HepG2 (cell line): ENCODE data around the gene UAP1L1. TPM values are rescaled to one million over a fixed set of nuclear protein-coding genes. Genes with fewer than 3 reads are reported as not detected.

Experiments used
- ATAC-seq: fragments of 200-7000 bp; cut with Tn5 transposase; 3 replicates; pipeline ENCODE4 v1.9.1; 2020; ENCODE audit warnings: mild to moderate bottlenecking, moderate library complexity
- BruUV-seq: library from RNA; stranded (reverse); fragments of 400-500 nt; replicated peaks from 2 replicates; lab custom pipeline; 2021; lab: Mats Ljungman, UMichigan
- CTCF ChIA-PET: fragments of 300-600 bp; formaldehyde crosslinking; extraction: SDS; loops from one replicate; lab custom pipeline; 2021; ENCODE audit warnings: low total read pairs, inconsistent platforms, low intra/inter-chr PET ratio; lab: Yijun Ruan, JAX
- POLR2A ChIA-PET: fragments of 350-600 bp; sonication (Branson Sonifier 250); formaldehyde crosslinking; loops from one replicate; lab custom pipeline; 2020; ENCODE audit warnings: antibody characterized with exemption, inconsistent platforms; lab: Yijun Ruan, JAX
- DNase-seq: peaks from one replicate; pipeline ENCODE4 v3.0.0-alpha.2; 2015; ENCODE audit warnings: low spot score
- FAIRE-seq: peaks from 3 replicates; lab custom pipeline; 2011; peaks lifted over from hg19 to GRCh38; lab: Jason Lieb, UNC
- H2AFZ ChIP-seq: one replicate; pipeline ENCODE4 v1.6.1; 2011; ENCODE audit warnings: low read length, inconsistent platforms
- H3K27ac ChIP-seq: fragments of 300-600 bp; 3 replicates; pipeline ENCODE4 v1.8.0; 2011; ENCODE audit warnings: mixed run types, mild to moderate bottlenecking, mixed read lengths, low read length, inconsistent platforms; ENCODE audit not compliant: insufficient read depth; ENCODE audit errors: extremely low read length
- H3K27me3 ChIP-seq, 2 experiments: fragments of 200-600 bp in 1 of 2; 2 replicates in 1 of 2; 3 replicates in 1 of 2; pipeline versions ENCODE4 v1.6.0 to v1.8.0; 2011; ENCODE audit warnings: low read length in 2 of 2, mild to moderate bottlenecking in 2 of 2, moderate library complexity in 2 of 2, inconsistent platforms in 1 of 2; ENCODE audit not compliant: insufficient read depth in 2 of 2, control insufficient read depth in 1 of 2
- H3K36me3 ChIP-seq, 2 experiments: fragments of 200-600 bp in 1 of 2; replicated peaks in 1 of 2; 2 replicates in 1 of 2; 3 replicates in 1 of 2; pipeline versions ENCODE4 v1.5.1 to v1.8.0; 2011; ENCODE audit warnings: low read length in 2 of 2, inconsistent platforms in 1 of 2; ENCODE audit not compliant: insufficient read depth in 2 of 2, control insufficient read depth in 1 of 2
- H3K4me1 ChIP-seq: 2 replicates; pipeline ENCODE4 v1.5.1; 2012; ENCODE audit warnings: low read length, inconsistent platforms; ENCODE audit not compliant: insufficient read depth
- H3K4me2 ChIP-seq: 2 replicates; pipeline ENCODE4 v1.6.0; 2011; ENCODE audit warnings: low read depth, low read length, inconsistent platforms
- H3K4me3 ChIP-seq, 3 experiments: fragments of 200-600 bp in 1 of 3; sonication (generic), shearing (Covaris generic) in 1 of 3; replicated peaks in 1 of 3; 2 replicates each; pipeline ENCODE4 v1.5.1; 2011 to 2016; ENCODE audit warnings: low read length in 3 of 3, inconsistent platforms in 2 of 3, low read depth in 2 of 3, mild to moderate bottlenecking in 2 of 3, control low read depth in 1 of 3, mixed read lengths in 1 of 3; ENCODE audit not compliant: insufficient read depth in 1 of 3
- H3K79me2 ChIP-seq: one replicate; pipeline ENCODE4 v1.6.1; 2011; ENCODE audit warnings: low read length, inconsistent platforms; ENCODE audit not compliant: insufficient read depth
- H3K9ac ChIP-seq: 2 replicates; pipeline ENCODE4 v1.6.0; 2011; ENCODE audit warnings: mild to moderate bottlenecking, low read depth, low read length, inconsistent platforms; ENCODE audit not compliant: insufficient read depth
- H3K9me3 ChIP-seq: 2 replicates; pipeline ENCODE4 v1.5.1; 2012; ENCODE audit warnings: mild to moderate bottlenecking, low read length
- H4K20me1 ChIP-seq: 2 replicates; pipeline ENCODE4 v1.6.0; 2011; ENCODE audit warnings: inconsistent platforms, mild to moderate bottlenecking, low read length, moderate library complexity; ENCODE audit not compliant: insufficient read depth
- AKAP8 ChIP-seq: sonication (generic); formaldehyde crosslinking; IDR thresholded peaks from 2 replicates; pipeline ENCODE4 v1.5.1; 2020; ENCODE audit warnings: mild to moderate bottlenecking, missing genetic modification reagents
- E2F2 ChIP-seq: sonication (generic); formaldehyde crosslinking; IDR thresholded peaks from 2 replicates; pipeline ENCODE4 v1.4.0; 2020; ENCODE audit warnings: missing genetic modification reagents, borderline replicate concordance
- GPN1 ChIP-seq: sonication (generic); formaldehyde crosslinking; IDR thresholded peaks from 2 replicates; pipeline ENCODE4 v1.5.1; 2020; ENCODE audit warnings: missing genetic modification reagents, borderline replicate concordance
- KLF12 ChIP-seq: sonication (generic); formaldehyde crosslinking; IDR thresholded peaks from 2 replicates; pipeline ENCODE4 v1.4.0; 2020; ENCODE audit warnings: missing genetic modification reagents, borderline replicate concordance
- MEF2D ChIP-seq: sonication (generic); formaldehyde crosslinking; IDR thresholded peaks from 2 replicates; pipeline ENCODE4 v1.5.1; 2020; ENCODE audit warnings: mild to moderate bottlenecking, missing genetic modification reagents
- NAIF1 ChIP-seq: sonication (generic); formaldehyde crosslinking; IDR thresholded peaks from 2 replicates; pipeline ENCODE4 v1.5.0; 2020; ENCODE audit warnings: mild to moderate bottlenecking, missing genetic modification reagents, borderline replicate concordance
- SAP130 ChIP-seq: IDR thresholded peaks from 2 replicates; pipeline ENCODE4 v1.6.1; 2016; ENCODE audit warnings: low read depth
- TAF1 ChIP-seq: sonication (generic); formaldehyde crosslinking; IDR thresholded peaks from 2 replicates; pipeline ENCODE4 v1.4.0; 2020; ENCODE audit warnings: missing genetic modification reagents
- ZBTB10 ChIP-seq: sonication (generic); formaldehyde crosslinking; IDR thresholded peaks from 2 replicates; pipeline ENCODE4 v1.4.0; 2020; ENCODE audit warnings: missing genetic modification reagents, borderline replicate concordance
- ZC3H4 ChIP-seq: sonication (generic); formaldehyde crosslinking; IDR thresholded peaks from 2 replicates; pipeline ENCODE4 v1.4.0; 2020; ENCODE audit warnings: missing genetic modification reagents, borderline replicate concordance
- ZNF292 ChIP-seq: sonication (generic); formaldehyde crosslinking; IDR thresholded peaks from 2 replicates; pipeline ENCODE4 v1.8.1; 2022; ENCODE audit warnings: mild to moderate bottlenecking, low read depth, missing genetic modification reagents, borderline replicate concordance
- ZNF546 ChIP-seq: sonication (generic); formaldehyde crosslinking; conservative IDR thresholded peaks from 2 replicates; pipeline ENCODE4 v1.8.1; 2023; ENCODE audit warnings: mild to moderate bottlenecking, missing genetic modification reagents
- ZNF549 ChIP-seq: sonication (generic); formaldehyde crosslinking; IDR thresholded peaks from 2 replicates; pipeline ENCODE4 v1.5.0; 2020; ENCODE audit warnings: missing genetic modification reagents
- ZNF674 ChIP-seq: sonication (generic); formaldehyde crosslinking; IDR thresholded peaks from 2 replicates; pipeline ENCODE4 v1.5.0; 2020; ENCODE audit warnings: low read depth, mild to moderate bottlenecking, missing genetic modification reagents
- ZNF704 ChIP-seq: sonication (generic); formaldehyde crosslinking; IDR thresholded peaks from 2 replicates; pipeline ENCODE4 v1.8.1; 2023; ENCODE audit warnings: mild to moderate bottlenecking, inconsistent platforms, moderate library complexity, missing genetic modification reagents, borderline replicate concordance
- ZNF746 ChIP-seq: sonication (generic); formaldehyde crosslinking; IDR thresholded peaks from 2 replicates; pipeline ENCODE4 v1.8.0; 2022; ENCODE audit warnings: mild to moderate bottlenecking, missing genetic modification reagents
- ZNF777 ChIP-seq: sonication (generic); formaldehyde crosslinking; IDR thresholded peaks from 2 replicates; pipeline ENCODE4 v1.4.0; 2020; ENCODE audit warnings: missing genetic modification reagents
- WGBS: methylation state at CpG from one replicate; pipeline ENCODE4 v1.1.6; 2017; ENCODE audit warnings: low lambda C conversion rate; 5-methylcytosine and 5-hydroxymethylcytosine counted together
- in situ Hi-C: cut with HindIII; loops from 2 replicates; pipeline ENCODE4 v1.10.0; 2017; ENCODE audit warnings: low pct_unique_long_range_greater_than_20kb; ENCODE audit not compliant: extremely low pct_ligation_motif_present
- intact Hi-C: fragments of 100-400 bp; cut with micrococcal nuclease; formaldehyde crosslinking; loops from one replicate; pipeline ENCODE4 v1.10.0; 2022; ENCODE audit not compliant: unreplicated experiment
- polyA plus RNA-seq, 8 experiments: library from polyadenylated mRNA; depleted of rRNA in 3 of 8; stranded (reverse) in 7 of 8; unstranded in 1 of 8; fragments of >200 nt; fragmentation: Illumina TruSeq in 4 of 8; extraction: Trizol in 4 of 8; gene quantifications; 2 replicates each; pipeline versions ENCODE4 v1.2.1 to v1.2.3, GENCODE V29; 2011 to 2016; ENCODE audit warnings: low read depth in 4 of 8, missing spikeins in 1 of 8, mixed read lengths in 1 of 8; ENCODE audit not compliant: insufficient read depth in 1 of 8
- total RNA-seq, 5 experiments: library from RNA; depleted of rRNA; stranded (reverse); fragments of >200 nt; fragmentation: Illumina TruSeq; extraction: Trizol; gene quantifications; 2 replicates each; pipeline ENCODE4 v1.2.3, GENCODE V29; 2016; ENCODE audit warnings: low read depth in 1 of 5

UAP1L1 gene
- total and polyA plus RNA-seq, 2 of the 13 experiments (the other 11 are each of a cell fraction or from before 2014, with no cell fraction given): 5.4 to 6.4 TPM

- POLR2A ChIA-PET: interaction anchor here (0.7 to 4.4 kb wide), 12 partner anchors 10 to 255 kb away, joined by 3 to 55 read pairs (median 6); partner anchors contain the start of genes MAN1B1, SAPCD2, TUBB4B and UAP1L1
- DNase-seq (peak; percentile 35), FAIRE-seq (no peak), ATAC-seq (peak; percentile 35)
- H3K27ac ChIP-seq: peak within 1 kb of the TSS; percentile 96
- H3K79me2 ChIP-seq: peaks cover 9% of the 10 kb centered on the region
- no peaks in the 10 kb centered on the region; the same call in 1 of the 2 replicates for H4K20me1 ChIP-seq
- in situ Hi-C loops (no loop called here), intact Hi-C loops (no loop called here)
- H3K4me2 ChIP-seq: peak within 1 kb of the TSS; percentile 84
- H2AFZ ChIP-seq: no peak within 1 kb of the TSS
- H3K9me3 ChIP-seq: no peaks in the 10 kb centered on the region
- peak within 1 kb of the TSS; percentile 64 to 84 (median 70) for H3K4me3 ChIP-seq
- peaks cover 56% of the 10 kb centered on the region for H3K4me1 ChIP-seq
- no peaks in the 10 kb centered on the region; a peak in 2 of 5 replicates for H3K27me3 ChIP-seq
- CTCF ChIA-PET: interaction anchor here (0.6 to 1.5 kb wide), 2 partner anchors 10 to 25 kb away, joined by 3 to 4 read pairs; no protein-coding TSS in a partner anchor
- H3K9ac ChIP-seq: peak within 1 kb of the TSS; percentile 82
- TSS peak; percentile 75 for BruUV-seq
- WGBS: 1% methylated on average over 9 of the region's 90 CpGs
- H3K36me3 ChIP-seq: no peaks in the 10 kb centered on the region
- TF ChIP-seq ZNF704 (peak; percentile 11; the same call in 1 of the 2 replicates), ZNF292 (no peak), ZNF546 (CRISPR knock-in tag) (no peak), MEF2D (CRISPR knock-in tag) (no peak), AKAP8 (CRISPR knock-in tag) (no peak), NAIF1 (CRISPR knock-in tag) (no peak), KLF12 (CRISPR knock-in tag) (peak; percentile 68; the same call in 1 of the 2 replicates), ZNF674 (CRISPR knock-in tag) (0 out of 2 replicates have a peak, but pooled peaks have one; percentile 30), E2F2 (0 out of 2 replicates have a peak, but pooled peaks have one; percentile 51), ZC3H4 (CRISPR knock-in tag) (peak; percentile 40; the same call in 1 of the 2 replicates), ZBTB10 (CRISPR knock-in tag) (peak; percentile 49; the same call in 1 of the 2 replicates), TAF1 (peak; percentile 67), SAP130 (CRISPR knock-in tag) (peak; percentile 82), ZNF746 (CRISPR knock-in tag) (0 out of 2 replicates have a peak, but pooled peaks have one; percentile 15), ZNF549 (CRISPR knock-in tag) (no peak), ZNF777 (CRISPR knock-in tag) (no peak; the same call in 1 of the 2 replicates), GPN1 (CRISPR knock-in tag) (0 out of 2 replicates have a peak, but pooled peaks have one; percentile 7)
Measured at GRCh38 chr9:137053944-137054931, 23.1 kb upstream of the UAP1L1 start, which contains the start of gene ENTPD2. TSS of gene ENTPD2 (minus strand) at chr9:137054061. CDS start at chr9:137053997, 64 bp downstream.
